HG02642 (cell line): ENCODE data around the gene TRERF1.
A peak's percentile ranks its signal among the peaks of the same experiment; 100 is the strongest.

Source experiments
- ATAC-seq: cut with Tn5 transposase; IDR thresholded peaks from one replicate; pipeline ENCODE4 v1.9.1; 2021; ENCODE audit warnings: mild to moderate bottlenecking; ENCODE audit not compliant: unreplicated experiment, poor library complexity

Gene TRERF1

DNA sequence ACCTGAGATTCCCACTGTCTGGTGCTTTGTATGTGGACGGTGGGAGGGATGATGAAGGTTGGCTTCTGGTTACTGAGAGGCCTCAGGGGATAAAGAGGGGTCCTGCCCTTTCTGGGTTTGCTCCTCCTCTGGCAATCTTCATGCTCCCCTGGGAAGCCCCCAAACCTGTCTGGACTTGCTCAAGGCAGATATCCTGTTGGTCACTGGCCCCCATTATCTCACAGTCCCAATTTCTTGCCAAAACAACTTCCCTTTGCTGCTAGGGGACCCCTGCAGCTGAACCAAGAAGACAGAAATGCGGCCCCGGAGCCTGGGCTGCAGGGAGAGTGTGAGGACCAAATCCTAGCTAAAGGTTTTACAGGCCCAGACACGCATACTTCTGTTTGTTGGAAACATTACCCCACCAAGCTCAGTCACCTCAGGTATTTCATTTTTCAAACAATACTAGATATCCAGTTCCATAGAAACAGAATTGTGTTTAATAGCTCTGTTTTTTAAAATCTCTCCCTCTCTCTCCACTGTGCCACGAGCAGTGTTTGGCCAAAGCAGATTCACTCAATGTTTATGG, 170.7 kb downstream of the TRERF1 start:
- no peak for ATAC-seq

DNA sequence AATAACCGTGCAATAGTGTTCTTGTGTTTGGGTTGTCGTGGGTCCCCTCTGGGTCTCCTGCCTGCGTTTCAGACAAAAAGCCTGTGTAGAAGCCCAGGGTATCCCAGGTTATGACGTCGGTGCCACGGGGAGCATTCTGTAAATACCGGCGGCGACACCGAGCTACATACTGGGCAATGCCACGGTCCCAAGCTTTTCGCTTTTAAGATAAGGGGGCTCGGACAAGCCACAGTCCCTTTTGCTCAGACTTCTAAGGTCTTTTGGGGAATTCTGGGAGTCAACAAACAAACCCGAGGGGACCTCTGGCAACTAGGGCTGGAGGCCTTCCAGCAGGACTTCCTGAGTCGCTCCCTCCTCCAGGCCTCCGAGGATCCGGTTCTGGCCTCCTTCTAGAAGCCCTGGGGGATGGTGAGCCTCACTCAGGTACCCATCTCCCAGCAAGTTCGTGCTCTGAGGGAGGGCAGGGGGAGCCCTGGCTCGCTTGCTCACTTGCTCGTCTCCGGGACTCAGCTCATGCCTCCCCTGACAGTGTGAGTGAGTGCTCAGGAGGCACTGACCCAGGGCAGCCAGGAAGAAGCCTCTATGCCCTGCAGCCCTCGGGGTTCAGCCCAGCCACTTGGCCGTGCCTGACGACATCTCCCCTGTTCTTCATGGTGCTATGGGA, 171.6 kb downstream of the TRERF1 start:
- ATAC-seq = no peak

DNA sequence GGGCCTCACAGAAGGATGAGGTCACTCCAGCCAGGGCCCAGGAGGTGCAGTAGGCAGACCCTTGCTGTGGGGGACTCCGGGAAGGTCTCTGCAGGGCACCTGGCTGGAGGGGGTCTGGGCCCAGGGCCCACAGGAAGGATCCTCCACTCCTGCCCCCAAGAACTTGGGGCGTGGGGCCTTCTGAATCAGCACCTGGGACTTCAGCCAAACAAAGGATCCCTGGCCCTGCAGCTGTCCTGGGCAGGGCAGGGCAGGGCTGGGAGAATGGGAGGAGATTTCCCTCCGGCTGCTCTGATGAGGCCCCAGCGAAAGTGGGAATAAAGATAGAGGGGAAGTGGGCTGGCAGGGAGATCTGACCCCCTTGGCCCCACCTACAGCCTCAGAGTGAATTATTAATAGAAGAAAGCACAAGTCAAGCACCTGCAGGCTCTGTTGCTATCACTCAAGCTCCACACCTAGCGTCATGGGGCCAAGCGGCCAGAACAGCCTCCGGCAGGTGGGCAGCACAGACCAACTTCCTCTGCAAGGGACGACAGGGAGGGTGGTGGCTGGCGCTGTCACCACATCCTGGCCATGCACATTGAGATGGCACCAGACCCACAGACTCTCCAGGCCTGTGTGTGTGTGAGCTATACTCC, 172.5 kb downstream of the TRERF1 start:
- ATAC-seq = no peak

DNA sequence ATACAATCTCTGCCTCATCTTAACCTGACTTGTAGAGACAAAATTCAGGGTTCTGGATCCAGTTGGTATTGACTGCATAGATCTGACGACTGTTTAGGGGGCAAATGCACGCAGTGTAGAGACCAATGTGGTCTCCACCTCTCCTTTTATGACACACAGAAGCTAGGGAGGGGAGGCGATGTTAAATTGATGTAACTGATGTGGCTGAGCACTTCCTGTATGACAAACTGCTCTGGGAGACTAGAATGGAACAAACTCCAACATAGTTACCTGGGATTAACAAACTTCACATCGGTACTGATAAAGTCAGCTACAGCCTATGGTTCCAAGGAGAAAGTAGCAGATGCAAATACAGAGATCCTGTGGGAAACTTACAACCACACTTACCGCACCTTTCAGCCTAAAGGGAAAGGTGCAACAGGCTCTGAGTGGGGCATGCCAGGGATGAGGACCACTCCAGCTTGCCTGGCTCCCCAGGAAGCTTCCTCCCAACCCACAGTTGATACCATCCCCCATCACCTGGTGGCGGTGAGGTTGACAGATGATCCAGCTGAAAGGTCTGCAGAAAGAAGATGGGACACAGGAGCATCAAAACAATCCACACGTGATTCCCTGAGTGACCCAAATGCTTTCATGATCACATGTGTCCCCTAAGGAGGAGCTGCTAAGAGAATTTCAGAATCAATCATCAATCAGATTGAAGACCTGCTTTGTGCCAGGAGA, 173.4 kb downstream of the TRERF1 start:
- no peak for ATAC-seq

DNA sequence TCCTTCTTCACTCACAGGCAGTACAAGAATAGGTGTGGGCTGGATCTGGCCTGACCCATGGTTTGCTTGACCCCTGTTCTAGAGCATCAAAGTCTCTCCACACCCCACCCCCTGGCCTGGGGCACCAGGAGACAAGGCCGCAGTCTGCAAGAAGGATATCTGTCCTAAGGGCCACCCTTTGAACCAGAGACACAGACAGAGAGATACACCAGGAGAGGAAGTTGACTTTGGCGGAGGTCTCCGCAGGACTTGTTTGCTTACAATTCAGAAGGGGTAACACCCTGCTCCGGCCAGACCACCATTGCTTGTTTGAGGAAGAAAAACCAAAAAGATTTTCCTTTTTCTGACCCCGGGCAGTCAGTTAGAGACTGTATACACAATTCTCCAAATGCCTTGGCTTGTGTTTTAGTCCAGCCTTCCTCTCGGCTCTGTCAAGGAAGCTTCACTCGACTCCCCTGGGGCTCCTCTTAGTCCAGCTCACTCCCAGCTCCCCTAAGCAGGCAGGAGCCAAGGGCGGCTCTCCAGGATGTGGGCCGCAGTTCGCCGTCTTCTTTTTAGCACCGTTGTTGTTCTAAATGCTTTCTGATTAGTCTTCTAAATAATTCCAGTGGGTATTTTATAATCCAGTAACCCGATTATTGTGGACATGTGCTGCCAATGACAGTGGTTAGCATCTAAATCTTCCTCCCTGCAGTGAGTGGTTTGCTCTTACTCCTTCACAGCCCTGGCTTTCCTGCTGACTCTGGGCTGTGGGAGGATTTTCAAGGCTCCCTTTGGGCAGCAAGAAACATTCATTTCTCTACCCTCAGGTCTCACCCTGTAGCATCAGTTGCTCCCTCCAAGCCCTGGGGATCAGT, 175.5 kb downstream of the TRERF1 start:
- ATAC-seq = no peak

DNA sequence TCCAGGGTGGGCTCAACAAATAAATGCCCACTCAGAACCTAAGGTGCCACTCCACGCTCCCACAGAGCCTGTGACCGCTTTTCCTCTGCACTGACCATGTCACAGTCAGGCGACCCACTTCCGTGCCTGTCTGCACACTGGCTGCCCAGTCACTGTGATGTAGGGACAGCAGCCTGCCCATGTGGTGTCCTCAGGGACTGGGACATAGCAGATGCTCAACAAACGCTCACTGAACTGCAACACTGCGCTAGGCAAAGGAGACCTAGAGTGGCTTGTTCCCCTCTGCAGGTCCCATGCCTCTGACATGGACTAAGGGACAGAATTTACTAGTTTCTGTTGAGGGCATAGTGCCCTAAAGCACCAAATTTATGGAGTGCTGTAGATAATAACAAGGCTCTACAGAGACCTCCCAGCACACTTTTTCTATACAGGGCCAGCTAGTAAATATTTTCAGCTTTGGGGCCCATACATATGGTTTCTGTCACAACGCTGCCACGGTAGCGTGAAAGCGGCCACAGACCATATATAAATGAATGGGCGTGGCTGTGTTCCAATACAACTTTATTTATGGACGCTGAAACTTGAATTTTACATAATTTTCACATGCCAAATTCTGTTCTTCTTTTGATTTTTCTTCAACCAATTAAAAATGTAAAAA, 176.2 kb downstream of the TRERF1 start:
- no peak for ATAC-seq

DNA sequence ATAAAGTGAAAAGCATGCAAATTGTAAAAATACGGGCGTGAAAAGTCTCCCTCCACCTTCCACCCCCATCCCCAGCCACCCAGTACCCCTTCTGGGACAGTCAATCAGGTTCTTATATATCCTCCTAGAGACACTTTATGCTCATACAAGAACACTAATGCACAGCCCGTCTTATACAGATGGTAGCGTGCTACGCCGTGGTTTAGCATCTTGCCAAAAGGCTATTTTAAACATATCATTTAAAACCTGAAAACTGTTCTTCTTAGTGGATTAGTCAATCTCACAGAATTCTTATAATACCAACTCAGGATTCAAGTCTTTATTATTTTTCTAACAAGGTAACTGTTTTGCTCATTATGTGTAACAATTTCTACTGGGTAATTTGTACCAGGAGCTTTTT, 176.8 kb downstream of the TRERF1 start:
- ATAC-seq = no peak

DNA sequence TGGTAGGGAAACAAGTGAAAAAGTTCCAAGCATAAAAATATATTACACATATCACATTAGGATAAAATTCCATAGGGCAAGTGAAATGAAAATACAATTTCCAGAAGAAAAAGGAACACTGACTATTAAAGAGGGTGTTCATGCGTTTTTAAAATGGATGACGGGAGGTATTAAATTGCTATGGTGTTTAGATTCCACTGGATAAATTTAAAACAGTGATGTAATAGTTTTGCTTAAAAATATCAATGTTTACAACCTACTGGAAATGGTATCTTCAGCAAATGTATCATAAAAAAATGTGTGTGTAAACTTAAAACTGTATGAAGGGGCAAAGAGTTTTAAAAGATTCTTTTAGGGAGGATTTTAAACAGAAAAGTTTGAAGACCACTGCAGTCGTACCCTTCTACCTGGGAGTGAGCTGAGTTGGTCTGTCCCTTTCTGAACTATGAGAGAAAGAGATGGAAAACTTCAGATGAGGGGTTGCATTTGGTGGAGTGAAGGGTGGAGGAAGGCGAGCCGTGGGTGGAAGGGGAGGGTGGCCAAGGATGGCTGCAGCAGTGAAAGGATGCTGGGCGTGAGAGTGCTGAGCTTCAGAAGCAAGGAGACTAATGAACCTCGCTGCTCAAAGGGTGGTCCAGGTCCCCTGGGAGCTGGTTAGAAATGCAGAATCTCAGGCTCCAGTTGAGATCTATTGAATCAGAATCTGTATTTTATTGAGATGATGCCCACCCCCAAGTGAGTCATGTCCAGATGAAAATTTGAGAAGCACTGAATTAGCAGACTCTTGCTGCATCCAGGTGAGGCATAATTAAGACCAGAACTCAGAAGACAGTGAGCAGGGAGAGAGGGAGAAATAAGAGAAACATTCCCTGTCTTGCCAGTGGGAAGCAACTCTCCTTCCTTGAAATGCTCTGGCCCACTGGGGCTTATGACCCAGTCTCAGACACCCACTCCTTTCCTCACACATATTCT, 179.6 kb downstream of the TRERF1 start:
- no peak for ATAC-seq

DNA sequence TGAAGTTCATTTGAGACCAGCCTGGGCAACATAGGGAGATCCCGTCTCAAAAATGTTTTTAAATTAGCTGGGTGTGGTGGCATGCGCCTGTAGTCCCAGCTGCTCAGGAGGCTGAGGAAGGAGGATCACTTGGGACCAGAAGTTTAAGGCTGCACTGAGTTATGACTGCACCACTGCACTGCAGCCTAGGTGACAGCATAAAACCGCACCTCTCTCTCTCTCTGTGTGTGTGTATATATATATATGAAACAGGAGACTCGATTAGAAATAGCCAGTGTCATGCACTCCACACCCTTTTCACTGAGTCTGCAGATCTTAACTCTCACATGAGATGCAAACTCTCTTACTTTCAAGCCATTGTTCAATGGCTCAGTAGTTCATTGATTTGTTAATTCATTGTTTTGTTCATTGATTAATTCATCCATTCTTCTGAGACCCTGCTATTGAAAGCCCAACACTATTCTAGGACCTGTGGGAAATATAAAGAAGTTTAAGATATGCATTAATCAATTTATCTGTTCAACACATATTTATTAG, 181.7 kb downstream of the TRERF1 start:
- ATAC-seq = peak; percentile 27

DNA sequence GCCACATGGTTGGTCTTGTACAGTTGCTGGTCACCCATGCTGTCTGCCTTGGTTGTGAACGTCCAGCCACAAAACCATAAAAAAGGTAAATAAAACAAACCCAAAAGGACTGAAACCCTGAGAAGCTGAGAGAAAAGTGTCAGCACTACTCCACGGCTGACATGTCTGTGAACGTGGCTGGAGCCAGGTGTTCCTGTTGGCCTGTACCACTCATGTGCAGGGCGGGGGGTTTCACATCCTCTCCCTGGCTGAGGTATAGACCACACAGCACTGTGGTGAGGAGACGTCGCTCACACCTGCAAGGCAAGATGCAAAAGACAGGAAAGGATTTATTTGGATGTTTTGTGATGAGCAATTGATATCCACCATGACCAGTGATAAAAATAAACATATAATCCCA, 182.2 kb downstream of the TRERF1 start:
- ATAC-seq = peak; percentile 95

DNA sequence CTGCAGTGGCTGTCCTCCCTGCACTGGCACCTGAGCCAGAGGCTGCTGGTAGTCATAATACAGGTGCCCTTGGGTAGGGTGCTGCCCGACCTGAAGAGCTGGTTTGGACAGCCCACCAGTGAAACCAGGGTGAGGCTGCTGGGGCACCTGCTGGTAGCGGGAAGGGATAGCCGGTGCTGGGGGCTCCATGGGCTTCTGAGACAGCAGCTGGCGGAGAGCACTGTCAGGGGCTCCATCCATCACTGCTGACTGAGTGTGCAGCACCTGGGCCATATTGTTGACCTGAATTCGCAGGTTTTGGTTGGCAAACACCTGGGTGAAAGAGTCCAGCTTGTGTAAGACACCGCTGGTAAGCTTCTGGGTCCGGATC, 182.9 kb downstream of the TRERF1 start:
- ATAC-seq = no peak

DNA sequence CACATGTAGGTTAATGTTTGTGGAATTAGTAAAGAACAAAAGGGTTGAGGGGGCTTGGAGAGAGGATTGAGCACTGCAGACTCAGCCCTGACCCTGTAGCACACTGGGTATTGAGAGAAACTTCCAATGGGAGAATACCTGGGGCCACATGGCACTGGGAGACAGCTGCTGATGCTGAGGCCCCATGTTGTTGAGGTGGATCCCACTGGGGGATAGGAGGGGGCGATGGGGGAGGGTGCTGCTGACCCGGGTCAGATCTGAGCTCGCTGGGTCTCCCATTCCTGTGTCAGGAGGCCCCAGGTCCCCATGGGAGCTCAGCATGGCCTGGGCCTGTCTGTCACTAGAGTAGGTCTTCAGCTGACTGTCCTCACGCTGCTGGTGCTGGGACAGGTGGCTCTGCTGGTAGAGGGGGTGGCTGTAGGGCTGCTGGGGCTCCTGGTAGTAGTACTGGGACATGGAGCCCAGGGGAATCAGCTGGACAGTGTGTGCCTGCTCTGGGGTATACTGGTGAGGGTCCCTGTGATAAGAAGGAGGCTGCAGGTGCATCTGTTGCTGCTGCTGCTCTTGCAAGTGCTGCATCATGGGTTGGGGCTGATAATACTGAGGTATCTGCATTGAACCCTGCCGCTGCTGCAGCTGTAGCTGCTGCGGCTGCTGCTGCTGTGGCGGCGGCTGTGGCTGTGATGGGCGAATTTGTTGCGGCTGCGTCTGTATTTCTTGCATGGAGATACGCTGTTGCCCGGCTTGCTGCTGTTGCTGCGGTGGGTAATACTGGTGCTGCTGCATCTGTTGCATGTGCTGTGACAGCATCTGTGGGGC, 183.5 kb downstream of the TRERF1 start:
- ATAC-seq = no peak

DNA sequence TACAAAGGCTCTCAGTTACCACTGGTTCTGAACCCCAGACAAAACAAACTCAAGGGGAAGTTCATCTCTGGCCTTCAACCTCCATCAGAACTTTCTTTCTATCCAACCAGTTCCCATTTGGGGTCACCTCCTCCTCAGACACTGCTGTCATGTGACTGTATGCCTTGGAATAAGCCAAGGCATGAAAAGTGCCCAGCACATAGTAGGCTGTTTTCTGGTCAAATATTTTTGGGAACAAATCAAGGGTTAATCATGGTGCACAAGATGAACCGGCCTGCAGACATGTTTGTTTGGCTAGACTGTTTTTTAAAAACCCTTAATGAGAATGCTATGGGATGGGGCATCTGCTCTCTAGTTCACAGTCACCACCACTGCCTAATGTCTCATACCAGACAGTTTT, 185.2 kb downstream of the TRERF1 start:
- ATAC-seq = no peak

DNA sequence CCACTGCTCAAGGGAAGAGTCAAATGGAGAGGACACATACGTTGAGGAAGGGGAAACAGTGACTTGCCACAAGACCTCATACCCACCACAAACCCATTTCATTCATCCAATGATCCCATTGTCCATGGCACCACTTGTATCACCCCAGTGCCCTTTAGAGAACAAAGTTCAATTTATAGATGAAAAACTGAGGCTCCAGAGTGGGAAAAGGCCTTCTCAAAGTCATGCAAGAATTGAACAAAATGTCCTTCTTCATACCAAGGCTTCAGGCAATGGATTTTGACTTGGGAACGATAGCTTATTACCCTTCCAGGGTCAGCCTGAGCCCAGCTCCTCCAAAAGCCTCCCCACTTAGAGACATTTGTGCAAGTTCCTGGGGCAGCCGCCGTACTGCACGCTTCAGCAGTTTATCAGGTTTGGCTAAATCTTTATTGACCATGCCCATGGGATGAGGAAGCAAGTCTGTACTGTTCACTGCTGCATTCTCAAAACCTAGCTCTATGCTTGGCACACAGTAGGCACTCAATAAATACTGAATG, 186.8 kb downstream of the TRERF1 start:
- ATAC-seq = no peak

DNA sequence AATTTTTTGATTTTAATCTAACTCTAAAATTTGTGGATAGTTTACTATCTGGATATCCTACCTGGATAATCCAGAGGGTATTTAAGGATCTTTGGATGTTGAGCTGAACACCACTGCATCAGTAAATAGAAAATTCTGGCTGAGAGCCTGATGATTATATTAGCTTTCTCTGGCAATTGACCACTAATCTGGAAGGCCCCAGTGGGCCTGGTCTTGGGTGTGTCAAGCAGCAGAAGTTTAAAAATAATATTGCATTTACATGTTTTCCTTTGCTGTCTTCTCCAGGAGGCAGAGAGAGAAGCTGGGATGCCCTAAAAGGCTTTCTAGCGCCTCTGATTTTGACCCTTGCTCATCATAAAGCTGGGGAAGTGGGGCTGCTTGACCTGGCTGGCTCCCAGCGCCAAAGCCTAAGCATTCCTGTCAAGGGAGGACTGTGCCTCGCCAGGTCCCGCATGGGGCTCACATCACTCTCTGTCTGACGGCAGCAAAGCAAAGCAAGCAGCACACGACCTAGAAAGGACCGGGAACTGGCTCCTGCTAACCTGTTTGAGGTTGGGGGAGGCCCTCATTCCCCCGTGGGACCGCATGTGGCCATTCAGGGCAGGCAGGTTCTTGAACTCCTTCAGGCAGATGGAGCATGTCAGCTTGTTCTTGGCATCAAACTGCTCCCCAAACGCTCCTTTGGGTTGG, 187.4 kb downstream of the TRERF1 start:
- no peak for ATAC-seq

DNA sequence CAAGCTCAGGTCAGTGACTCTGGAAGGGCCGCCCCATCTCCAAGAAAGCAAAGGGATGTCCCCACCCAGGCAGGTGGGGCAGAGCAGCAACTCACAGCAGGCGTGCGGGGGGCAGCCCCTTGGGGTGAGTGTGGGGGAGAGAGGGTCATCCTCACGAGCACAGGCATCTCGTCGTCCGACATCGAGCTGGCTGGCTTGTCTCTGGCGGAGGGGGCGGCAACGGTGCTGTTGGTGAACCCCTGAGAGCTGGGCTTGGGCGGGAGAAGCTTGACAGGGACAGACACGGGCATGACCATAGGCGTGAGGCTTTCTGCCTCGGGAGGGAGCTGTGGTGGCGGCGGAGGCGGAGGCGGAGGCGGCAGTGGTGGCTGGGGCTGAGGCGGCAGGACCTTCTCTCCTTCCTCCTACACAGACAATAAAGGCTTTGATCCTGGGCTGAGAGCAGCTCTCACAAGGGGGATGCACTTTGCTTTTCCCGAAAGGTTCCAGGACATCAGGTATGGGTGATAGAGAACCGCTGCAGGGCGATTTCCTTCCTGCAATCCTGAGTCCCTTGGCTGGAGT, 188.5 kb downstream of the TRERF1 start:
- no peak for ATAC-seq

DNA sequence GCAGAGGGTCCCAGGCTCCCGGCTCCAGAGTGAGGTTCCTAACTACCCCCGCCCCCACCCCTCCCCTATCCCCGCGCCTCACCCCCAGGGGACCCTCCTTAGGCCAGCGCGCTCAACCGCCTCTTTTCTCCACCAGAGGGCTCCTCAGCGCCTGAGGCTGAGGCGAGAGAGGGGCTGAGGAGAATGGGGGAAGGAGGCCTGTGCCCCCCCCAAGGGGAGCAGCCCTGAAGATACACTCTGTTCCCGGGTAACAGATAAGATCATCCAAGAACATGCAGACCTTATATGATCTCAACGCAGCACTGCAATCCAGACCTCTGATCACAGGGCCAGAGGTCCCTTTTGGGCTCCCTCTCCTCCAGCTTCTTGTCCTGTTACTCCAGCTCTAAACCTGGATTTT, 190.8 kb downstream of the TRERF1 start:
- no peak for ATAC-seq
